Mesodermal cell (in vitro differentiated cells): ENCODE data around the gene FMR1NB.

Experiments
- H3K27ac ChIP-seq: 2 replicates; pipeline ENCODE4 v1.7.0; 2013; ENCODE audit warnings: mild to moderate bottlenecking, low read depth, low read length, moderate library complexity; ENCODE audit not compliant: severe bottlenecking
- H3K36me3 ChIP-seq: 2 replicates; pipeline ENCODE4 v1.7.1; 2013; ENCODE audit warnings: mild to moderate bottlenecking, low read length, moderate library complexity; ENCODE audit not compliant: control insufficient read depth, insufficient read depth
- H3K4me1 ChIP-seq: one replicate; pipeline ENCODE4 v1.7.1; 2013; ENCODE audit warnings: mild to moderate bottlenecking, low read length; ENCODE audit not compliant: insufficient read depth, control insufficient read depth, poor library complexity, severe bottlenecking
- H3K4me3 ChIP-seq: 2 replicates; pipeline ENCODE4 v1.7.0; 2013; ENCODE audit warnings: low read length, control low read depth, mild to moderate bottlenecking; ENCODE audit not compliant: insufficient read depth, poor library complexity, severe bottlenecking; ENCODE audit errors: extremely low read depth
- H3K9me3 ChIP-seq: 2 replicates; pipeline ENCODE4 v1.7.1; 2013; ENCODE audit warnings: mild to moderate bottlenecking, low read length, moderate library complexity; ENCODE audit not compliant: control insufficient read depth
- WGBS, 2 experiments: methylation state at CpG; one replicate each; pipeline ENCODE4 v1.1.5; 2013; ENCODE audit warnings: missing lambda C conversion rate in 2 of 2; ENCODE audit not compliant: insufficient coverage in 2 of 2; 5-methylcytosine and 5-hydroxymethylcytosine counted together

Gene FMR1NB

GRCh38 chrX:147978931-147979330, 2.2 kb upstream of the FMR1NB start:
- 76% methylated on average over 4 of the region's 6 CpGs; no CpG with 5 or more reads in 1 of the 2 experiments for WGBS, 2 experiments
- no peak overlapping the region for H3K4me3 ChIP-seq
- H3K36me3 ChIP-seq = no peaks in the 10 kb centered on the region
- no peaks in the 10 kb centered on the region for H3K9me3 ChIP-seq
- no peaks in the 10 kb centered on the region for H3K4me1 ChIP-seq
- H3K27ac ChIP-seq = no peak overlapping the region

GRCh38 chrX:148020329-148020728, 39.2 kb downstream of the FMR1NB start:
- no peaks in the 10 kb centered on the region for H3K4me1 ChIP-seq
- no peaks in the 10 kb centered on the region for H3K36me3 ChIP-seq
- H3K4me3 ChIP-seq = no peak overlapping the region
- WGBS, 2 experiments = no CpG with 5 or more reads among the region's 2 CpGs
- no peaks in the 10 kb centered on the region for H3K9me3 ChIP-seq
- no peak overlapping the region for H3K27ac ChIP-seq

GRCh38 chrX:148024425-148025148, 43.5 kb downstream of the FMR1NB start:
- WGBS, 2 experiments = 94% methylated on average over 3 of the region's 8 CpGs; no CpG with 5 or more reads in 1 of the 2 experiments
- H3K9me3 ChIP-seq = no peaks in the 10 kb centered on the region

GRCh38 chrX:148035380-148035779, 54.2 kb downstream of the FMR1NB start:
- H3K27ac ChIP-seq = no peak overlapping the region
- H3K36me3 ChIP-seq = no peaks in the 10 kb centered on the region
- no peak overlapping the region for H3K4me3 ChIP-seq
- no CpG with 5 or more reads among the region's 2 CpGs for WGBS, 2 experiments
- peaks cover 4% of the 10 kb centered on the region for H3K4me1 ChIP-seq
- H3K9me3 ChIP-seq = no peaks in the 10 kb centered on the region

More at GRCh38 chrX:148024425-148025148, 43.5 kb downstream of the FMR1NB start:
- H3K4me3 ChIP-seq = no peak overlapping the region
- H3K36me3 ChIP-seq = no peaks in the 10 kb centered on the region
- H3K4me1 ChIP-seq = no peaks in the 10 kb centered on the region
- no peak overlapping the region for H3K27ac ChIP-seq

GRCh38 chrX:148037020-148037419, 55.9 kb downstream of the FMR1NB start:
- Histone ChIP-seq H3K4me3 (no peak overlapping the region), H3K27ac (no peak overlapping the region), H3K9me3 (no peaks in the 10 kb centered on the region), H3K36me3 (no peaks in the 10 kb centered on the region), H3K4me1 (peaks cover 4% of the 10 kb centered on the region)
- 100% methylated on average over 1 of the region's 1 CpG; no CpG with 5 or more reads in 1 of the 2 experiments for WGBS, 2 experiments

- no peak overlapping the region for H3K27ac ChIP-seq
- H3K4me3 ChIP-seq = no peak overlapping the region
- no peaks in the 10 kb centered on the region for H3K4me1 ChIP-seq
- H3K36me3 ChIP-seq = no peaks in the 10 kb centered on the region
- H3K9me3 ChIP-seq = no peaks in the 10 kb centered on the region
- WGBS, 2 experiments = no CpG with 5 or more reads among the region's 2 CpGs
These were observed 62.2 kb downstream of the FMR1NB start for GRCh38 chrX:148043271-148043855.

- H3K4me3 ChIP-seq = no peak overlapping the region
- no peak overlapping the region for H3K27ac ChIP-seq
- WGBS, 2 experiments = 83% methylated on average over 2 of the region's 4 CpGs; no CpG with 5 or more reads in 1 of the 2 experiments
- H3K36me3 ChIP-seq = no peaks in the 10 kb centered on the region
- H3K9me3 ChIP-seq = no peaks in the 10 kb centered on the region
- H3K4me1 ChIP-seq = no peaks in the 10 kb centered on the region
These were observed 66.1 kb downstream of the FMR1NB start for GRCh38 chrX:148047200-148047599.

GRCh38 chrX:148049441-148049840, 68.3 kb downstream of the FMR1NB start:
- no peak overlapping the region for H3K27ac ChIP-seq
- no peaks in the 10 kb centered on the region for H3K36me3 ChIP-seq
- no peak overlapping the region for H3K4me3 ChIP-seq
- no peaks in the 10 kb centered on the region for H3K9me3 ChIP-seq
- WGBS, 2 experiments = 0% methylated on average over 1 of the region's 4 CpGs; no CpG with 5 or more reads in 1 of the 2 experiments
- H3K4me1 ChIP-seq = no peaks in the 10 kb centered on the region

GRCh38 chrX:148051973-148052372, 70.8 kb downstream of the FMR1NB start:
- Histone ChIP-seq H3K4me1 (no peaks in the 10 kb centered on the region), H3K36me3 (no peaks in the 10 kb centered on the region), H3K4me3 (no peak overlapping the region), H3K27ac (no peak overlapping the region), H3K9me3 (no peaks in the 10 kb centered on the region)
- 94 to 100% methylated on average over 8 to 16 of the region's 35 CpGs for WGBS, 2 experiments

- WGBS, 2 experiments = no CpG with 5 or more reads among the region's 2 CpGs
- Histone ChIP-seq H3K27ac (no peak overlapping the region), H3K9me3 (no peaks in the 10 kb centered on the region)
These were observed 86.1 kb downstream of the FMR1NB start for GRCh38 chrX:148067285-148067684.

More at GRCh38 chrX:148067285-148067684, 86.1 kb downstream of the FMR1NB start:
- no peak overlapping the region for H3K4me3 ChIP-seq
- no peaks in the 10 kb centered on the region for H3K36me3 ChIP-seq
- H3K4me1 ChIP-seq = no peaks in the 10 kb centered on the region
